Activated T-helper 1 cell treated with anti-CD3 and anti-CD28 coated beads, Interleukin-2, amount 50 U/mL, for 16 hours (primary cell): Measurements from ENCODE around the gene FAM221B.

Experiments
- DNase-seq, 2 donors: peaks; one replicate each; pipeline ENCODE4 v3.0.0-alpha.2; 2020; ENCODE audit warnings: low read depth in 1 of 2, low spot score in 1 of 2

Gene FAM221B

GRCh38 chr9:35792024-35792813 lies 36.3 kb downstream of the FAM221B start:
- no peak for DNase-seq

- DNase-seq = no peak
These were observed 37.1 kb downstream of the FAM221B start, which contains the start of gene NPR2 for GRCh38 chr9:35791297-35791921. TSS of gene NPR2 (plus strand) at chr9:35791591. CDS start at chr9:35792409, 818 bp downstream.

- DNase-seq = peak in 1 of 2 donors; percentile 37
These were observed 37.9 kb downstream of the FAM221B start for GRCh38 chr9:35790385-35791296.

GRCh38 chr9:35790025-35790384 lies 38.5 kb downstream of the FAM221B start:
- DNase-seq = no peak

GRCh38 chr9:35789541-35789940 lies 39.0 kb downstream of the FAM221B start:
- DNase-seq = no peak

- no peak for DNase-seq
These were observed 45.1 kb downstream of the FAM221B start for GRCh38 chr9:35783418-35783817.

- DNase-seq = no peak
These were observed 47.5 kb downstream of the FAM221B start for GRCh38 chr9:35781066-35781465.

GRCh38 chr9:35778496-35778895 lies 50.0 kb downstream of the FAM221B start:
- no peak for DNase-seq

GRCh38 chr9:35776018-35776417 lies 52.5 kb downstream of the FAM221B start:
- no peak for DNase-seq

GRCh38 chr9:35774907-35775635 lies 53.5 kb downstream of the FAM221B start:
- no peak for DNase-seq

- DNase-seq = no peak
These were observed 56.6 kb downstream of the FAM221B start for GRCh38 chr9:35771943-35772342.

- DNase-seq = no peak
These were observed 57.0 kb downstream of the FAM221B start for GRCh38 chr9:35771534-35771933.

GRCh38 chr9:35771075-35771433 lies 57.5 kb downstream of the FAM221B start:
- no peak for DNase-seq

- DNase-seq = no peak
These were observed 58.8 kb downstream of the FAM221B start for GRCh38 chr9:35769763-35770162.

- no peak for DNase-seq
These were observed 61.1 kb downstream of the FAM221B start for GRCh38 chr9:35767458-35767857.

- no peak for DNase-seq
These were observed 61.5 kb downstream of the FAM221B start for GRCh38 chr9:35766997-35767396.
